Endothelial cell of umbilical vein (primary cell): ENCODE results near the gene STK39. TPM values are rescaled to one million over a fixed set of nuclear protein-coding genes. Genes with fewer than 3 reads are reported as not detected.

ENCODE experiments used
- BruUV-seq: library from RNA; stranded (reverse); fragments of 400-500 nt; replicated peaks from 2 replicates; lab custom pipeline; 2021; lab: Mats Ljungman, UMichigan
- CTCF ChIA-PET: fragments of 300-600, 350-600 bp; sonication (Branson Sonifier 250); formaldehyde crosslinking; loops from one replicate; lab custom pipeline; 2021; ENCODE audit warnings: antibody characterized with exemption, inconsistent platforms; lab: Charles Lee
- POLR2A ChIA-PET: fragments of 300-600, 350-600 bp; sonication (Branson Sonifier 250); formaldehyde crosslinking; loops from one replicate; lab custom pipeline; 2021; ENCODE audit warnings: antibody characterized with exemption, inconsistent platforms; lab: Charles Lee
- DNase-seq: peaks from one replicate; pipeline ENCODE4 v3.0.0-alpha.2; 2011; ENCODE audit warnings: low read depth, low spot score
- FAIRE-seq: peaks from 2 replicates; lab custom pipeline; 2011; peaks lifted over from hg19 to GRCh38; lab: Jason Lieb, UNC
- H2AFZ ChIP-seq: 2 replicates; pipeline ENCODE4 v1.6.0; 2012; ENCODE audit warnings: low read depth, low read length, control low read depth, inconsistent platforms
- H3K27ac ChIP-seq: 2 replicates; pipeline ENCODE4 v1.5.1; 2011; ENCODE audit warnings: low read depth, mild to moderate bottlenecking, control low read depth, low read length, moderate library complexity; ENCODE audit not compliant: insufficient read depth
- H3K27me3 ChIP-seq, 2 experiments: 2 replicates each; pipeline versions ENCODE4 v1.6.0 to v1.6.1; 2011; ENCODE audit warnings: low read length in 2 of 2, mixed read lengths in 1 of 2; ENCODE audit not compliant: control insufficient read depth in 2 of 2, insufficient read depth in 2 of 2
- H3K36me3 ChIP-seq, 2 experiments: 2 replicates in 1 of 2; 3 replicates in 1 of 2; pipeline ENCODE4 v1.5.1; 2011; ENCODE audit warnings: low read length in 2 of 2, mild to moderate bottlenecking in 1 of 2, moderate library complexity in 1 of 2; ENCODE audit not compliant: control insufficient read depth in 2 of 2, insufficient read depth in 2 of 2; ENCODE audit errors: extremely low read depth in 1 of 2
- H3K4me1 ChIP-seq: 3 replicates; pipeline ENCODE4 v1.5.1; 2011; ENCODE audit warnings: mild to moderate bottlenecking, low read length; ENCODE audit not compliant: control insufficient read depth, insufficient read depth; ENCODE audit errors: extremely low read depth
- H3K4me2 ChIP-seq: 2 replicates; pipeline ENCODE4 v1.6.1; 2011; ENCODE audit warnings: low read length, control low read depth, mixed read lengths; ENCODE audit not compliant: insufficient read depth
- H3K4me3 ChIP-seq, 3 experiments: fragments of 200-600 bp in 1 of 3; sonication (generic), shearing (Covaris generic) in 1 of 3; replicated peaks in 1 of 3; 2 replicates each; pipeline ENCODE4 v1.5.1; 2011 to 2016; ENCODE audit warnings: control low read depth in 3 of 3, low read length in 3 of 3, mild to moderate bottlenecking in 2 of 3, inconsistent platforms in 1 of 3, low read depth in 1 of 3, moderate library complexity in 1 of 3; ENCODE audit not compliant: insufficient read depth in 1 of 3
- H3K79me2 ChIP-seq: 2 replicates; pipeline ENCODE4 v1.6.0; 2012; ENCODE audit warnings: low read length, inconsistent platforms; ENCODE audit not compliant: control insufficient read depth, insufficient read depth
- H3K9ac ChIP-seq: replicated peaks from 2 replicates; pipeline ENCODE3; 2011; ENCODE audit warnings: low read length, control low read depth; ENCODE audit not compliant: insufficient read depth; ENCODE audit errors: extremely low read depth
- H3K9me1 ChIP-seq: replicated peaks from 3 replicates; pipeline ENCODE4 v1.6.0; 2011; ENCODE audit warnings: mild to moderate bottlenecking, low read length; ENCODE audit not compliant: control insufficient read depth, insufficient read depth; ENCODE audit errors: extremely low read depth
- H3K9me3 ChIP-seq: replicated peaks from 2 replicates; pipeline ENCODE4 v1.5.1; 2012; ENCODE audit warnings: low read length, inconsistent platforms; ENCODE audit not compliant: control insufficient read depth, insufficient read depth
- H4K20me1 ChIP-seq: replicated peaks from 2 replicates; pipeline ENCODE3; 2011; ENCODE audit warnings: mild to moderate bottlenecking, low read length; ENCODE audit not compliant: control insufficient read depth, insufficient read depth; ENCODE audit errors: extremely low read depth
- CTCF ChIP-seq, 2 donors: IDR thresholded peaks; 1 replicate in 1 of 2; 2 replicates in 1 of 2; pipeline ENCODE4 v1.5.1; 2011; ENCODE audit warnings: low read length in 2 of 2, mild to moderate bottlenecking in 2 of 2, moderate library complexity in 2 of 2, control low read depth in 1 of 2, inconsistent platforms in 1 of 2, low read depth in 1 of 2; ENCODE audit not compliant: insufficient read depth in 1 of 2; ENCODE audit errors: extremely low read depth in 1 of 2
- EZH2 ChIP-seq: IDR thresholded peaks from 2 replicates; pipeline ENCODE4 v1.6.1; 2012; ENCODE audit warnings: borderline replicate concordance, low read depth, mild to moderate bottlenecking, moderate library complexity, low read length, inconsistent platforms; ENCODE audit not compliant: severe bottlenecking
- FOS ChIP-seq: IDR thresholded peaks from 2 replicates; pipeline ENCODE4 v1.6.1; 2011; ENCODE audit warnings: mild to moderate bottlenecking, low read length, moderate library complexity, borderline replicate concordance; ENCODE audit not compliant: insufficient read depth
- GATA2 ChIP-seq: IDR thresholded peaks from 2 replicates; pipeline ENCODE4 v1.7.0; 2011; ENCODE audit warnings: low read depth, mild to moderate bottlenecking, moderate library complexity, mixed read lengths, low read length; ENCODE audit not compliant: insufficient read length, insufficient read depth
- JUN ChIP-seq: IDR thresholded peaks from 2 replicates; pipeline ENCODE4 v1.6.1; 2011; ENCODE audit warnings: borderline replicate concordance, low read depth; ENCODE audit not compliant: insufficient read length, insufficient read depth
- MAX ChIP-seq: IDR thresholded peaks from 2 replicates; pipeline ENCODE4 v1.6.1; 2011; ENCODE audit not compliant: insufficient read depth, insufficient read length
- MYC ChIP-seq: IDR thresholded peaks from one replicate; pipeline ENCODE4 v1.6.1; 2011; ENCODE audit warnings: mild to moderate bottlenecking, low read depth, low read length
- POLR2A ChIP-seq: IDR thresholded peaks from 2 replicates; pipeline ENCODE4 v1.6.1; 2012; ENCODE audit warnings: low read depth, mild to moderate bottlenecking, control low read depth, low read length
- POLR2AphosphoS5 ChIP-seq: IDR thresholded peaks from 2 replicates; pipeline ENCODE4 v1.6.1; 2012; ENCODE audit warnings: low read depth, mild to moderate bottlenecking, control low read depth, low read length, moderate library complexity; ENCODE audit not compliant: insufficient read depth
- dilution Hi-C: fragments of 300-500 bp; cut with MboI; formaldehyde crosslinking; loops from one replicate; pipeline ENCODE4 v1.15.0; 2019; ENCODE audit warnings: low sequenced_read_pairs; ENCODE audit not compliant: extremely low pct_ligation_motif_present
- intact Hi-C: fragments of 100-400 bp; cut with micrococcal nuclease; formaldehyde crosslinking; loops from one replicate; pipeline ENCODE4 v1.10.0; 2022
- polyA plus RNA-seq, 4 experiments: library from polyadenylated mRNA; depleted of rRNA in 3 of 4; stranded (reverse) in 3 of 4; unstranded in 1 of 4; fragments of >200 nt; gene quantifications; 2 replicates each; pipeline versions ENCODE4 v1.2.1 to v1.2.3, GENCODE V29; 2011 to 2012; ENCODE audit warnings: missing spikeins in 1 of 4
- total RNA-seq: library from RNA; stranded (reverse); gene quantifications from 2 replicates; pipeline ENCODE4 v1.2.3, GENCODE V29; 2021

The STK39 gene
- total and polyA plus RNA-seq, 2 donors (not counting 3 experiments of a cell fraction or from before 2014, with no cell fraction given) = 4.6 to 13.1 TPM

GRCh38 chr2:168076731-168077130, 170.7 kb downstream of the STK39 start:
- H3K9ac ChIP-seq = no peak overlapping the region
- no peak overlapping the region for H3K4me2 ChIP-seq
- H3K27me3 ChIP-seq = no peaks in the 10 kb centered on the region
- ChIA-PET POLR2A (no interaction called here), CTCF (interaction anchor here (2.2 kb wide), 1 partner anchor 42 kb away, joined by 7 read pairs; no protein-coding TSS in a partner anchor)
- no peaks in the 10 kb centered on the region for H3K36me3 ChIP-seq
- no peaks in the 10 kb centered on the region for H3K79me2 ChIP-seq
- H4K20me1 ChIP-seq = no peaks in the 10 kb centered on the region
- no peak for DNase-seq
- no peak overlapping the region for H3K4me3 ChIP-seq
- H3K9me1 ChIP-seq = no peaks in the 10 kb centered on the region
- TF ChIP-seq POLR2A = no peak
- TF ChIP-seq FOS = no peak
- TF ChIP-seq JUN = no peak
- TF ChIP-seq CTCF (IDR thresholded peaks at IDR 0.05; ENCODE audit: extremely low read depth in 1 of 2, insufficient read depth in 1 of 2, low read depth in 1 of 2, low read length in 2 of 2) = no peak
- TF ChIP-seq EZH2 = no peak
- no peak for TF ChIP-seq MYC
- no peak for TF ChIP-seq GATA2
- no peak for TF ChIP-seq MAX
- TF ChIP-seq POLR2AphosphoS5 = no peak
- H3K9me3 ChIP-seq = no peaks in the 10 kb centered on the region
- intact Hi-C loops (no loop called here), dilution Hi-C loops (no loop called here)
- H2AFZ ChIP-seq = no peak overlapping the region
- no peaks in the 10 kb centered on the region for H3K4me1 ChIP-seq
- H3K27ac ChIP-seq = no peak overlapping the region
- FAIRE-seq = no peak
- BruUV-seq = no TSS peak
